Measurements from ENCODE around the gene SERHL2.
"Not testable (repeated sequence)": the region's sequence is repeated elsewhere in the genome, so short reads cannot be mapped to it uniquely, and the experiment has no call there.

The SERHL2 gene

GRCh38 chr22:42611051-42611450 is 57.3 kb downstream of the SERHL2 start:
- Histone ChIP-seq H3K4me1 (ENCODE audit: insufficient read depth, low read length) (peaks cover 46% of the 10 kb centered on the region), H3K36me3 (ENCODE audit: insufficient read depth, low read length) (peaks cover 25% of the 10 kb centered on the region)

DNA sequence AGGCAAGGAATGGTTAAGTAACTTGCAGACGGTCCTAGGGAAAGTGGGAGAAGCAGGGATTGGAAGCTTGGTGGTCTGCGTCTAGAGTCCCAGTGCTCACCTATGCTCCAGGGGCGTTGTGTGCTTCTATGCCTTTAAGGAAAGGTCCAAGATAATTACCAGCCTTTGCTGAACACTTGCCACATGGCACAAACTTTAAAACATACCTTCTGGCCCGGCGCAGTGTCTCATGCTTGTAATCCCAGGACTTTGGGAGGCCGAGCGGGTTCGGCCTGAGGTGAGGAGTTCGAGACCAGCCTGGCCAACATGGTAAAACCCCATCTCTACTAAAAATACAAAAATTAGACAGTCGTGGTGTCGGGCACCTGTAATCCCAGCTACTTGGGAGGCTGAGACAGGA is 58.6 kb downstream of the SERHL2 start:
- peaks cover 46% of the 10 kb centered on the region for H3K4me1 ChIP-seq (ENCODE audit: insufficient read depth, low read length)
- no peaks in the 10 kb centered on the region for H3K9me3 ChIP-seq (ENCODE audit: low read length)
- H3K36me3 ChIP-seq (ENCODE audit: insufficient read depth, low read length) = peaks cover 18% of the 10 kb centered on the region
- no peak overlapping the region for H2AFZ ChIP-seq (ENCODE audit: low read depth, low read length)
- no peaks in the 10 kb centered on the region for H3K27me3 ChIP-seq (ENCODE audit: insufficient read depth, low read length)
- H3K4me3 ChIP-seq (ENCODE audit: low read length) = no peak overlapping the region

More at GRCh38 chr22:42611051-42611450, 57.3 kb downstream of the SERHL2 start:
- H3K4me3 ChIP-seq (ENCODE audit: low read length) = no peak overlapping the region
- H3K27me3 ChIP-seq (ENCODE audit: insufficient read depth, low read length) = no peaks in the 10 kb centered on the region
- peaks cover 3% of the 10 kb centered on the region for H3K9me3 ChIP-seq (ENCODE audit: low read length)
- H2AFZ ChIP-seq (ENCODE audit: low read depth, low read length) = no peak overlapping the region

- H2AFZ ChIP-seq (ENCODE audit: low read depth, low read length) = no peak overlapping the region
- no peaks in the 10 kb centered on the region for H3K9me3 ChIP-seq (ENCODE audit: low read length)
- H3K36me3 ChIP-seq (ENCODE audit: insufficient read depth, low read length) = peaks cover 18% of the 10 kb centered on the region
- H3K4me1 ChIP-seq (ENCODE audit: insufficient read depth, low read length) = peaks cover 37% of the 10 kb centered on the region
- peak overlapping the region; percentile 99 for H3K4me3 ChIP-seq (ENCODE audit: low read length)
- H3K27me3 ChIP-seq (ENCODE audit: insufficient read depth, low read length) = no peaks in the 10 kb centered on the region
Observed at GRCh38 chr22:42613872-42614301, 60.1 kb downstream of the SERHL2 start.

DNA sequence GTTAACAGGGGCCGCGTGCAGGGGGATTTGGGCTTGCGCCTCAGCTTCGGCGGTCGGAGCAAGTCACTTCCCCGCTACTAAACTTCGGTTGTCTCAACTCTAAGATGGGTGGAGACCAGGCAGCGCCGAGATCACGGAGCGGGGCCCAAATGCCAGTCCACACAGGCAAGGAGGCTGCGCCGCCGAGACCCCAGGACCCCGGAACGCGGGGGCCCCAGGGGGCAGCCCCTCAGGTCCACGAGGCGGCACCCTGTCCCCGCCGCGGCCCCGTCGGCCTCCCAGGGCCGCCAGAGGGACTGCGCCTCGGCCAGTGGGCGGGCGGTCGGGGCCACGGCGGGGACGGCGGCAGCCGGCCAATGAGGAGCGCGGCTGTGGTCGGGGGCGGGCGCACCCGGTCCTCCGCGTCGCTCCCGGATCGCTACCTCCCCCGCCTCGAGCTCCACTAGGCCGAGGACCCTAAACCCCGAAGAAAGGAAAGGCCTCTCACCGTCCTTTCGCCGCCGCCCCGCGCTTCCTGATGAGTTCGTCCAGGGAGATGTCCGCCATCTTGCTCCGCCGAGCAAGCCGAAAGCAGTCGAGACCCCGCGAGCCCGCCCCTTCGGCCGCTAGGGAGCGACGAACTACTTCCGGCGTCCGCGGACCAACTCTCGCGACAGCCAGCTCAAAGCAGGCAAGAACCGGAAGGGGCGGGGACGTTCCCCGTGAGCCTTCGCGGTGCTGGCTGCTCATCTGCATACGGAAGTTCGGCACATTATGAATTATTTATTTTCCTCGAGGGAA is 60.7 kb downstream of the SERHL2 start, which contains the start of gene POLDIP3:
POLDIP3 (minus strand) TSS at position 572 of the 780 bp plus-strand sequence; CDS start at position 546, 26 bp downstream.
- Histone ChIP-seq H3K4me3 (ENCODE audit: low read length) (peak within 1 kb of the TSS; percentile 99), H3K36me3 (ENCODE audit: insufficient read depth, low read length) (peaks cover 24% of the 10 kb centered on the region), H3K27me3 (ENCODE audit: insufficient read depth, low read length) (no peaks in the 10 kb centered on the region), H3K4me1 (ENCODE audit: insufficient read depth, low read length) (peaks cover 31% of the 10 kb centered on the region), H2AFZ (ENCODE audit: low read depth, low read length) (peak within 1 kb of the TSS; percentile 39), H3K9me3 (ENCODE audit: low read length) (no peaks in the 10 kb centered on the region)

DNA sequence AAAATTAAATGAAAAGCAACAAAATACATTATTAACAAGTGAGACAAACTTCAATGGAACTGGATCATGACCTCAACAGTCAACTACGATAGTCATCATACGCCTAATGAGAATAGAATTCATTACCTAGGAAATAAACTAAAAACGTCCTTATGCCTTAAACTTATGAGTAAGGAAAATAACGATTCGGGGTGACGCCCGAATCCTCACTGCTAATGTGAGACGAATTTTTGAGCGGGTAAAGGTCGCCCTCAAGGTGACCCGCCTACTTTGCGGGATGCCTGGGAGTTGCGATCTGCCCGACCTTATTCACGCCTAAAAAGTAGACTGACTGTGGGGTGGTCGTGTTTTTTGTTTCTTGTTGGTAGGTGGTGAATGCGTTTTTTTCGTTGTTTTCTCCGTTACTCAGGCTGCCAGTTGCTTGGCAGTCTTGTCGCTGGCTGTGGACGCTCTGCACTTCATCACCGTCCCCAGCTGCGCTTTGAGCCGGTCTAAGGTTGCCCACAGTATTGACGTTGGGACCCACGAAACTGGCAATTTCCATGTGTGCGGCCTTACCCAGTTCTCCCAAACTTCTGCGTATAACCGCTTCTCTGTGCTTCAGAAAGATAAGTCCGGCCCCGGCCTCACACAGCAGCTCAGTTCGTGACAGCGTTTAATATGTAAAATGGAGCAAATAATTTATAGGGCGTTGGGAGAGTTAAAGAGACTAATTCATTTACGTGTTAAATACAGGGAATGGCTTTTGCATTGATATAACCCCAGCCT is 61.5 kb downstream of the SERHL2 start:
- no peak overlapping the region for H2AFZ ChIP-seq (ENCODE audit: low read depth, low read length)
- H3K4me1 ChIP-seq (ENCODE audit: insufficient read depth, low read length) = peaks cover 28% of the 10 kb centered on the region
- H3K36me3 ChIP-seq (ENCODE audit: insufficient read depth, low read length) = peaks cover 29% of the 10 kb centered on the region
- H3K27me3 ChIP-seq (ENCODE audit: insufficient read depth, low read length) = no peaks in the 10 kb centered on the region
- no peaks in the 10 kb centered on the region for H3K9me3 ChIP-seq (ENCODE audit: low read length)
- H3K4me3 ChIP-seq (ENCODE audit: low read length) = peak overlapping the region; percentile 99

DNA sequence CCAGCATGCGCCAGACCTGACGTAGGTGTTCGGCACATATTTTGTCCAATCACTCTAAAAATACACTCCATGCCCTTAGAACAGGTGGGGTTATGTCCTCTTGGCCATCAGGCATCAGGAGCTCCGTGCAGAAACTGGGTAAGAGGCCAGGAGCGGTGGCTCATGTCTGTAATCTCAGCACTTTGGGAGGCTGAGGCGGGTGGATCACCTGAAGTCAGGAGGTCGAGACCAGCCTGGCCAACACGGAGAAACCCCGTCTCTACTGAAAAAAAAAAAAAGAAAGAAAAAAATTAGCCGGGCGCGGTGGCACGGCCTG is 62.1 kb downstream of the SERHL2 start:
- Histone ChIP-seq H3K4me3 (ENCODE audit: low read length) (peak overlapping the region; percentile 99), H3K36me3 (ENCODE audit: insufficient read depth, low read length) (peaks cover 28% of the 10 kb centered on the region), H3K4me1 (ENCODE audit: insufficient read depth, low read length) (peaks cover 28% of the 10 kb centered on the region)
- not testable (repeated sequence) for H3K27me3 ChIP-seq (ENCODE audit: insufficient read depth, low read length); H2AFZ ChIP-seq (ENCODE audit: low read depth, low read length); H3K9me3 ChIP-seq (ENCODE audit: low read length)

DNA sequence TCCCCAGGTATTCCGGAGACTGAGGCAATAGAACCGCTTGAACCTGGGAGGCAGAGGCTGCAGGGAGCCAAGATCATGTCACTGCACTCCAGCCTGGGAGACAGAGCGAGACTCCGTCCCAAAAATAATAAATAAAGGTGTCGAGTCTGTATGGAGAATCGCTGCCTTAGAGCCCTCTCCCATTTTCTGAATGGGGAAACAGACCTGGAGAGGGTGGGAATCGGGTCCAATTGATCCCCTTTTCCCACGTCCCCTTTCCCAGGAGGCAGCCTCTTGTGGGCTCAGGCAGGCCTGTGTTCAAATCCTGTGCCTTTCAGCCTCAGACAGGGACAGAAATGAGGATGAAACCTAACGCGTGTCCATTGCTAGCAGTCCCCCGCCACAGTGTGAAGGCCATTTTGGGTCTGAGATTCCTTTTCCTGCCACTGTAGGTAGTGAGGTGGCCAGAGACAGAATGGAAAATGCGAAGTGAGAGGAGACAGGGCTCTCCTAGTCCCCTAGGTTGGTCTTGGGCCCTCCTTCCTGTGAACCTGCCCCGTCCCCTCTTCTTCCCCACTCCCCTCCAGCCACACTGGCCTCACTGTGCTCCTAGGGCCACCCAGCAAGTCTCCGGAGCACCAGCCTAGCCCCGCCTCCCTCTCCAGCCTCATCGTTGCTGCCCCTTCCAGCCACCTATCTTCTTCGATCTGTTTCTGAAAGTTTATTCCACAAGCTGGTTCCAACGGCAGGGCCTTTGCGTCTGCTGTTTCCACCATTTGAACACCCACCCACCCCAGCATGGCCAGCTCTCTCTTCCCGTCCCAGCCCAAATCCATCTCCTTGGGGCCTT is 63.6 kb downstream of the SERHL2 start:
- Histone ChIP-seq H3K27me3 (ENCODE audit: insufficient read depth, low read length) (no peaks in the 10 kb centered on the region), H2AFZ (ENCODE audit: low read depth, low read length) (no peak overlapping the region), H3K36me3 (ENCODE audit: insufficient read depth, low read length) (peaks cover 18% of the 10 kb centered on the region), H3K9me3 (ENCODE audit: low read length) (no peaks in the 10 kb centered on the region), H3K4me3 (ENCODE audit: low read length) (no peak overlapping the region), H3K4me1 (ENCODE audit: insufficient read depth, low read length) (peaks cover 18% of the 10 kb centered on the region)

DNA sequence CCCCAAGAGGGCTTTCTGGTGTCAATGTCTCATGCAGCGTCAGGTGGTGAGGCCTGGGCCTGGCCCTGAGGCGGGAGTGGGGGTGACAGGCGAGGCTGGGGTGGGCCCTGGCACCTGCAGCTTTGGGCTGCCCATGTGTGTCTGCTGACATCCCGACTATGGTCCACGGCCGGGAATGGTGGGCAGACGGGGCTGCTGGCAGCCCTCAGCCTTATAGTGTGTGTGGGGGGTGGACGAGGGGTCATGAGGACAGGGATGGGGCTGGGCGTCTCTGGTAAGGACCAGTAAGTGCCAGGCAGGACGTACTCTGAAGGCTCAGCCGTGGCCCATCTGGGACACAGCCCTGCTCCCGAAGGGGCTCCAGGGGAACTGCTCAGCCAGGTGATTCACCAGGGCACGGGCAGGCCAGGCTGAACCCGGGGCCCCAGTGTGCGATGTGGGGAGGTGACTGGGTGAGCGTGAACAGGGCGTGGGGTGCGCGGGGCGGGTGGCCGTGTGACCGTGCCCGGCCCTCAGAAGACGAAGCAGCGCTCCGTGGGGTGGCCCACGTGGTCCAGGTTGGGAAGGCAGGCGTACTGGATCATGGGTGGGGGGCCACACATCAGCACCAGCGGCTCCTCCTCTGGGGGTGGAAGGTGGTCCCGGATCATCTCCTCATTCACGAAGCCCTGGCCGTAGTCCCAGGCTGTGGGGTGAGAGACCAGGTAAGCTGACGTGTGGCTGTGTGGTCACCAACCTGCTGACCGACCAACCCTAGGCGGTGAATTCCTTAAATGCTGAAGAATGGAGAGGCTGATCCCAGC is 65.7 kb downstream of the SERHL2 start:
- Histone ChIP-seq H2AFZ (ENCODE audit: low read depth, low read length) (no peak overlapping the region), H3K4me1 (ENCODE audit: insufficient read depth, low read length) (peaks cover 6% of the 10 kb centered on the region), H3K9me3 (ENCODE audit: low read length) (no peaks in the 10 kb centered on the region), H3K36me3 (ENCODE audit: insufficient read depth, low read length) (peaks cover 20% of the 10 kb centered on the region), H3K27me3 (ENCODE audit: insufficient read depth, low read length) (no peaks in the 10 kb centered on the region), H3K4me3 (ENCODE audit: low read length) (no peak overlapping the region)

GRCh38 chr22:42620084-42620483 is 66.3 kb downstream of the SERHL2 start:
- H3K27me3 ChIP-seq (ENCODE audit: insufficient read depth, low read length) = no peaks in the 10 kb centered on the region
- H3K4me1 ChIP-seq (ENCODE audit: insufficient read depth, low read length) = peaks cover 6% of the 10 kb centered on the region
- H3K9me3 ChIP-seq (ENCODE audit: low read length) = no peaks in the 10 kb centered on the region
- H3K36me3 ChIP-seq (ENCODE audit: insufficient read depth, low read length) = peaks cover 20% of the 10 kb centered on the region
- no peak overlapping the region for H2AFZ ChIP-seq (ENCODE audit: low read depth, low read length)
- H3K4me3 ChIP-seq (ENCODE audit: low read length) = no peak overlapping the region

DNA sequence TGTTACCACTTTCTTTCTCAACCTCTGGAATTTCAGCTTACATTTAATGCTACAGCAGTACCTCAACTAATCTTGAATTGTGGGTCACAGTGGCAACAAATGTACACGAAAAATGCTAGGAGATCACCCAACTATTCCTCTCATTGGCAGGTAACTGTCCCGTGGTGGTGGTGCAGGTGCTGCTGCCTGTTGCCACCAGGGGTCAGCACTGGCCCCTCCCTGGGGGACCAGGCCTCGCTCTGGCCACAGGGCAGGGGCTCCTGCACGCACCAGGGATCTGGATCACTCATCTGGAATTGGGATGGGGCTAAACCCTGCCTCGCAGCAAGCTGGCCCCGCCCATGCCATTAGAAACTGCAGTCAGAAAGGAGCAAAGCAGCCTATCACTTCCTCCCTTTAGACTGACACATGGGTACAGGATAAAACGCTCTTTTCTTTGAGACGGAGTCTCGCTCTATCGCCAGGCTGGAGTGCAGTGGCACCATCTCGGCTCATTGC is 67.8 kb downstream of the SERHL2 start:
- Histone ChIP-seq H3K4me1 (ENCODE audit: insufficient read depth, low read length) (no peaks in the 10 kb centered on the region), H3K36me3 (ENCODE audit: insufficient read depth, low read length) (peaks cover 31% of the 10 kb centered on the region), H3K4me3 (ENCODE audit: low read length) (no peak overlapping the region), H2AFZ (ENCODE audit: low read depth, low read length) (no peak overlapping the region), H3K27me3 (ENCODE audit: insufficient read depth, low read length) (no peaks in the 10 kb centered on the region), H3K9me3 (ENCODE audit: low read length) (no peaks in the 10 kb centered on the region)

DNA sequence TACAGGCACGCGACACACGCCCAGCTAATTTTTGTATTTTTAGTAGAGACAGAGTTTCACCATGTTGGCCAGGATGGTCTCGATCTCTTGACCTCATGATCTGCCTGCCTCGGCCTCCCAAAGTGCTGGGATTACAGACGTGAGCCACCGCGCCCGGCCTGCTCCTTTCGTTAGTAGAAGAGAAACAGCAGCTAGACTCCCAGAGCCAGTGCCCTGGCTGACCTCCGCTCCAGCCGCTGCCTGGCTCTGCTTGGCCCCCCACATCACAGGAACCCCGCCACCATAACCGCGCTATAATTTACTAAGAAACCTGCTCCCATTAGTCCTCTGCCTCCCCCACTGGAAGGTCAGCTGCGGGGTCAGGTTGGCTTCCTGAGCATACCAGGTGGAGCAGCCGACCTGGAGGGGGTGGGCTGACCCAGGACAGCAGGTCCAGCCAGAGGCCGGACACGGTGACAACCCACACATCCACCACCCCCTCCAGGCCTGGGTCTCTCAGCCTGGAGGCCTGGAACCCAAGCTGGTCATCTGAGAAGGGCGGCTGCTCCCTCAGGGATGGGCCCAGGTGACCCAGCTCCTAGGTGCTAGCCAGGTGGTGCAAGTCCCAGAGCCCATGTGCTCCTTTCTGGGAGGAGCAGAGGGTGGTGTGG is 68.4 kb downstream of the SERHL2 start:
- H3K27me3 ChIP-seq (ENCODE audit: insufficient read depth, low read length) = no peaks in the 10 kb centered on the region
- H3K36me3 ChIP-seq (ENCODE audit: insufficient read depth, low read length) = peaks cover 37% of the 10 kb centered on the region
- no peak overlapping the region for H2AFZ ChIP-seq (ENCODE audit: low read depth, low read length)
- no peak overlapping the region for H3K4me3 ChIP-seq (ENCODE audit: low read length)
- no peaks in the 10 kb centered on the region for H3K9me3 ChIP-seq (ENCODE audit: low read length)
- no peaks in the 10 kb centered on the region for H3K4me1 ChIP-seq (ENCODE audit: insufficient read depth, low read length)

DNA sequence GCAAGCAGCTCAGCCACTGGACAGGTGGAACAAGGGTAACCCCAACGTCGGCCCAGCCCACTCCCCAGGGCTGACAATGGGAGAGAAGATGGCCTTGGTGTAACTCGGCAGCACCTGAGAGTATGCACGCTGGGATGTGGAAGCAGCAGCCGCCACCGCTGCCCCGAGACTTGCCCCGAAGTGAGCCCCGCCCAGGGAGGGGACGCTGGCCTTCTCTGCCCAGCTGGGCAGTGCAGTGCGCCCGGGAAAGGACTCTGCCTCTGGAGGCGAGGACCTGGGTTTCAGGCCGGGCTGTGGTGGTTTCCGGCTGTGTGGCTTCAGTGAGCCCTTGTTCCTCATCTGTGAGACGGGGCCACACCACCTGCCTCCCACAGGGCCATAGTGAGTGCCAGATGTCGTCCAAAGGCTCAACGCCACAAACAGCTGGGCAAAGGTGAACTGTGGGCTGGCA is 69.6 kb downstream of the SERHL2 start:
- no peaks in the 10 kb centered on the region for H3K9me3 ChIP-seq (ENCODE audit: low read length)
- H3K27me3 ChIP-seq (ENCODE audit: insufficient read depth, low read length) = no peaks in the 10 kb centered on the region
- H3K4me3 ChIP-seq (ENCODE audit: low read length) = no peak overlapping the region
- H3K36me3 ChIP-seq (ENCODE audit: insufficient read depth, low read length) = peaks cover 45% of the 10 kb centered on the region
- H2AFZ ChIP-seq (ENCODE audit: low read depth, low read length) = no peak overlapping the region
- H3K4me1 ChIP-seq (ENCODE audit: insufficient read depth, low read length) = no peaks in the 10 kb centered on the region

Measured in neuron (in vitro differentiated cells).